HG03175 (cell line): ENCODE measurements around the gene NOC2L.
"Not testable (repeated sequence)": the region's sequence is repeated elsewhere in the genome, so short reads cannot be mapped to it uniquely, and the experiment has no call there.

ENCODE experiments used
- ATAC-seq: cut with Tn5 transposase; IDR thresholded peaks from one replicate; pipeline ENCODE4 v1.9.1; 2021; ENCODE audit warnings: mild to moderate bottlenecking, moderate library complexity; ENCODE audit not compliant: unreplicated experiment

NOC2L gene

DNA sequence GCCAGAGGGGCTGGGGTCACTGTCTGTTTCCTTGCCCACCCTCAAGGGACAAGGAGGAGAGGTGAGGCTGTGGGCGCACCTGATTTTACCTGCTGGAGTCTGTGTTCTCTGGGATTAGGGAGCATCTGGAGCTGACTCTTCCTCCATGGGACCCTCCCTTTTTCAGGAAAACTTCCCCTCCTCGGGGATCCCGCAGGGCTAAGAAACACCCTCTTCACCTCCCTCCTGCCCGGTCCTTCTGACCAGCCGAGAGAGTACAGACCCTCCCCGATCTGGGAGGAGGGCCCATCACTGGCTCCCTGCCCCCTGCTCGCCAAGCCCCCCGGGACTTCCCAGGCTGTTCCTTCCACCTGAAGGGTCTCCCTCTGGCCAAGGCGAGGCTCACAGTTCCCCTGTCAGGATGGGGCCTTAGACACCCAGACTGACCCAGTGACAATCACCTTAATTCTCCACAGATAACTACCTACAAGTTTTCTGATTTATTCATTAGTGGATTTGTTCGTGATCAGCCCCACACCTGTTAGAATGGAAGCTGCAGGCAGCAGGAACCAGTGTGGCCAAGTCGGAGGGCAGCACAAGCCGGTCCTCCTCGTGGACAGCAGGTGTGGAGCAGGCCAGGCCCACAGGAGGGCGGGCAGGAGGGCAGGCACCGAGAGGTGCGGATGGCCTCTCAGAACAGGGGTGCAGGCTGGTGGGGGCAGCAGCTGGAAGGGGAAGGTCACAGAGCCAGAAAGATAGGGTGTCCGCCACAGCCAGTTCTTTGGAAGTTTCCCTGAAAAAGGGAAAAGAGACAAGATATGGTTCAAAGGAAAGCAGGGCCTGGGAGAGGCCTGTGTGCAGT, 51.2 kb downstream of the NOC2L start:
- no peak for ATAC-seq

- no peak for ATAC-seq
Observed at GRCh38 chr1:906600-907420, 52.2 kb downstream of the NOC2L start.

- no peak for ATAC-seq
Observed at GRCh38 chr1:905811-906599, 53.1 kb downstream of the NOC2L start.

DNA sequence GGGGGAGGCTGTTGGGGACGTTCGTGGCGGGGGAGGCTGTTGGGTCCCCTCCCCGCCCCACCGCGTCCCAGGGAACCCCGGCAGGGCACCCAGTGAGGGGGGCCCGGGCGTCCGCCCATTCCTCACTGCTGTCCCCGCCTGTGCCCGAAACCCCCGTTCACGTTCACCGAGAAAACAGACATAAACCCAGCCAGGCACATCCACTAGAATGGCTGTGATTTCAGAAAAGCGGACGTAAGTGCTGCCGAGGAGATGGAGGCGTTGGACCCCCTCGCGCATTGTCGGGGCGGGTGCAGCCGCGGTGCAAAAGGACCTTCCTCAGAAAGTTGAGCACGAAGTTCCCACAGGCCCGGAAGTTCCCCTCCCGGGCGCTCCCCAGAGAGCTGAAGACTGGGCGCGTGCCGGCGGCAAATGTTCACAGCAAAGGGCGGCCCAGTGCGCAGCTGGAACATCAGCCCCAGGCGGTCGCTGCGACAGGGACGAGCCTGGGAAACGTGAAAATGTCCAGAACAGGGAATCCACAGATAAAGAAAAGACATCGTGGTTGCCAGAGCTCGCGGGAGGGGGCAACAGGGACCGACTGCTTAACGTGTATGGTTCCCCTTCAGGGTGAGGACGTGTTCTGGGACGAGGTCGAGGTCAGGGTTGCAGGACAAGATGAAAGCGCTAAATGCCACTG, 53.8 kb downstream of the NOC2L start:
- no peak for ATAC-seq

DNA sequence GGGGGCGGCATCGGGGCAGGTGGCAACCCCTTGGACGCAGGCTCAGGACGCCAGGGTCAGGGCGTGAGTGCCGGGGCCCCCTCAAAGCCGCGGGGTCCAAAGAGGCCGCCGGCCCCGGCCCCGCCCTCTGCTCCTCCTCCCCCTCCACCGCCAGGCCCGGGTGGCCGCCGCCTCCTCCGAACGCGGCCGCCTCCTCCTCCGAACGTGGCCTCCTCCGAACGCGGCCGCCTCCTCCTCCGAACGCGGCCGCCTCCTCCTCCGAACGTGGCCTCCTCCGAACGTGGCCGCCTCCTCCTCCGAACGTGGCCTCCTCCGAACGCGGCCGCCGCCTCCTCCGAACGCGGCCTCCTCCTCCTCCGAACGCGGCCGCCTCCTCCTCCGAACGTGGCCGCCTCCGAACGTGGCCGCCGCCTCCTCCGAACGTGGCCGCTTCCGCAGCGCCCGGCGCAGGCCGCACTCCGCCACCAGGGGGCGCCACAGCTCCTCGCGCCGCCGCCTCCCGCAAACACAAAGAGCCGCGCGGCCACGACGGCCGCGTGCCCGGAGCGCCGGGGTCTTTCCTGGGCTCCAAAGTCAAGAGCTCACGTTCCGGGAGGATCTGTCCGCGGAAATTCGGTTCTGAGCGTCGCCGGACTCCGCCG, 54.6 kb downstream of the NOC2L start:
- ATAC-seq, result peak; percentile 37

- ATAC-seq, result no peak
Observed at GRCh38 chr1:903721-904271, 55.3 kb downstream of the NOC2L start.

GRCh38 chr1:903305-903704, 55.8 kb downstream of the NOC2L start:
- no peak for ATAC-seq

DNA sequence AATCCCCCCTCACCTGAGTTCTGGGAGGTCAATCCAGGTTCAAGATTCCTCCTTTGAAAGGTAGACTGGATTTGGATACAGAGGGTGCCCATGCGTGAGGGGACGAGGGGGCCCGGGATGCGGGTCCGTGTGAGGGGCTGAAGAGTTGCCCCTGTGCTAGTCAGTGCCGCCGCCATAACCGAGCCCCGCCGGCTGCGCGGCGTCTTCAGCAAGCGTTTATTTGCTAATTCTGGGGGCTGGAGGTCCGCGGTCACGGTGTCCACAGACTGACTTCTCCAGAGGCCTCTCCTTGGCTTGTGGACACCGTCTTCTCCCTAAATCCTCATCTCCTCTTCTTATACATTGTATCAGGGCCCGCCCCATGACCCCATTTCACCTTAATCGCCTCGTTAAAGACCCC, 56.3 kb downstream of the NOC2L start:
- no peak for ATAC-seq

GRCh38 chr1:901108-901859, 57.8 kb downstream of the NOC2L start:
- no peak for ATAC-seq

GRCh38 chr1:899636-900317, 59.3 kb downstream of the NOC2L start:
- ATAC-seq, result no peak

- not testable (repeated sequence) for ATAC-seq
Observed at GRCh38 chr1:897951-898350, 61.1 kb downstream of the NOC2L start.

DNA sequence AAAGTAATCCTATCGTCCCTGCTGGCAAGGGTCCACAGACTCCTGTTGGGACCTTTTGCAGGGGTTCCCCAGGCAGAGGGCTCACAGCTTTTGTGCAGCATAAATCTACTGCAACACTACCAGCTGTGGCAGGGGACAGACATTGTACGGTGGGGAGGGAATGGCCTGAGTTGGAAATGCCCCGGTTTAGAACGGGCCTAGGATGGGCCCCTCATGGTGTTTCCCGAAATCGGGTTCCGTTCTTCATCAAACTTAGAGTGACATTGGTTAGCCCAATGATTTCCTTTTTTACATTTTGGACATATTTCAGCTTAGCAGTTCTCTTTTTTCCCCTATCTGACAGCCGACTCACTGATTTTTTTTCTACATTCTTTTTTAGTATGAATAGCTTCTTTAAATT, 61.8 kb downstream of the NOC2L start:
- ATAC-seq, result no peak
